ENCODE results near the gene TMEM170B. TPM values are rescaled to one million over a fixed set of nuclear protein-coding genes. Genes with fewer than 3 reads are reported as not detected.

The TMEM170B gene
- total RNA-seq, 1 experiment from 2014 or later: 3.5 TPM

GRCh38 chr6:11563793-11564192 lies 26.2 kb downstream of the TMEM170B start (continued):
- TF ChIP-seq ZSCAN18 (CRISPR knock-in tag; IDR thresholded peaks at IDR 0.05): no peak
- TF ChIP-seq ZNF281 (CRISPR knock-in tag; IDR thresholded peaks at IDR 0.05): no peak
- no peak for TF ChIP-seq FOXP1 (CRISPR knock-in tag; IDR thresholded peaks at IDR 0.05; ENCODE audit: borderline replicate concordance)
- no peak for TF ChIP-seq NR1H2 (CRISPR knock-in tag; IDR thresholded peaks at IDR 0.05)
- TF ChIP-seq SP1 (CRISPR knock-in tag; conservative IDR thresholded peaks at IDR 0.05): no peak
- no peak for TF ChIP-seq ZNF416 (CRISPR knock-in tag; IDR thresholded peaks at IDR 0.05)
- TF ChIP-seq, protein P1, sequence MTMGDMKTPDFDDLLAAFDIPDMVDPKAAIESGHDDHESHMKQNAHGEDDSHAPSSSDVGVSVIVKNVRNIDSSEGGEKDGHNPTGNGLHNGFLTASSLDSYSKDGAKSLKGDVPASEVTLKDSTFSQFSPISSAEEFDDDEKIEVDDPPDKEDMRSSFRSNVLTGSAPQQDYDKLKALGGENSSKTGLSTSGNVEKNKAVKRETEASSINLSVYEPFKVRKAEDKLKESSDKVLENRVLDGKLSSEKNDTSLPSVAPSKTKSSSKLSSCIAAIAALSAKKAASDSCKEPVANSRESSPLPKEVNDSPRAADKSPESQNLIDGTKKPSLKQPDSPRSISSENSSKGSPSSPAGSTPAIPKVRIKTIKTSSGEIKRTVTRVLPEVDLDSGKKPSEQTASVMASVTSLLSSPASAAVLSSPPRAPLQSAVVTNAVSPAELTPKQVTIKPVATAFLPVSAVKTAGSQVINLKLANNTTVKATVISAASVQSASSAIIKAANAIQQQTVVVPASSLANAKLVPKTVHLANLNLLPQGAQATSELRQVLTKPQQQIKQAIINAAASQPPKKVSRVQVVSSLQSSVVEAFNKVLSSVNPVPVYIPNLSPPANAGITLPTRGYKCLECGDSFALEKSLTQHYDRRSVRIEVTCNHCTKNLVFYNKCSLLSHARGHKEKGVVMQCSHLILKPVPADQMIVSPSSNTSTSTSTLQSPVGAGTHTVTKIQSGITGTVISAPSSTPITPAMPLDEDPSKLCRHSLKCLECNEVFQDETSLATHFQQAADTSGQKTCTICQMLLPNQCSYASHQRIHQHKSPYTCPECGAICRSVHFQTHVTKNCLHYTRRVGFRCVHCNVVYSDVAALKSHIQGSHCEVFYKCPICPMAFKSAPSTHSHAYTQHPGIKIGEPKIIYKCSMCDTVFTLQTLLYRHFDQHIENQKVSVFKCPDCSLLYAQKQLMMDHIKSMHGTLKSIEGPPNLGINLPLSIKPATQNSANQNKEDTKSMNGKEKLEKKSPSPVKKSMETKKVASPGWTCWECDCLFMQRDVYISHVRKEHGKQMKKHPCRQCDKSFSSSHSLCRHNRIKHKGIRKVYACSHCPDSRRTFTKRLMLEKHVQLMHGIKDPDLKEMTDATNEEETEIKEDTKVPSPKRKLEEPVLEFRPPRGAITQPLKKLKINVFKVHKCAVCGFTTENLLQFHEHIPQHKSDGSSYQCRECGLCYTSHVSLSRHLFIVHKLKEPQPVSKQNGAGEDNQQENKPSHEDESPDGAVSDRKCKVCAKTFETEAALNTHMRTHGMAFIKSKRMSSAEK (CRISPR knock-in tag; IDR thresholded peaks at IDR 0.05; ENCODE audit: borderline replicate concordance): no peak
- no peak for TF ChIP-seq MAX (CRISPR knock-in tag; IDR thresholded peaks at IDR 0.05)
- TF ChIP-seq MYBL2 (CRISPR knock-in tag; IDR thresholded peaks at IDR 0.05): no peak

DNA sequence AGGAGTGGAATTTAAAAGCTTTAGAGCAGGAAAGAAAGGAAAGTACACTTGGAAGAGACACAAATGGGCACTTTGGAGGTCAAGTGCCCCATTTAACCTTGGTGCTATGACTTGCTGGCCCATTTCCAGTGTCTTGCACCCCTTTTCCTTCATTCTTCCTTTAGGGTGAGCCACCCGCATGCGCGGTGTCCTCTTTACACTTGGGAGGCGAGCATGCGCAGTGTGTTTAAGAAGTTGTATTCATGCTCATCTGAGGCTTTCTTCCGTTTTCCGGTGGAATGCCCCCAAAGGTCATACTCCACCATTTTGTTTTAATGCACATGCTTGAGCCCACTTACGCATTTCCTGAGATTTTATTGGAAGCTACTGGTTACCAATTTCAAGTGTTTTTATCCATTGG lies 29.1 kb downstream of the TMEM170B start:
- no peaks in the 10 kb centered on the region for H3K4me1 Mint-ChIP-seq
- DNase-seq (ENCODE audit: low spot score): no peak
- no peak overlapping the region for H3K4me3 Mint-ChIP-seq
- CTCF ChIA-PET: interaction anchor here (3.2 kb wide), 1 partner anchor 9 kb away, joined by 13 read pairs; no protein-coding TSS in a partner anchor
- no peak for ATAC-seq
- H3K27ac Mint-ChIP-seq: no peak overlapping the region
- POLR2A ChIA-PET: no interaction called here
- no peaks in the 10 kb centered on the region for H3K9me3 Mint-ChIP-seq
- no peaks in the 10 kb centered on the region for H3K27me3 Mint-ChIP-seq (ENCODE audit: low read depth)
- TF ChIP-seq GRHL2 (CRISPR knock-in tag; IDR thresholded peaks at IDR 0.05; ENCODE audit: insufficient replicate concordance, severe bottlenecking): no peak
- no peak for TF ChIP-seq CBFB (CRISPR knock-in tag; IDR thresholded peaks at IDR 0.05; ENCODE audit: low read depth)
- TF ChIP-seq, protein P2, sequence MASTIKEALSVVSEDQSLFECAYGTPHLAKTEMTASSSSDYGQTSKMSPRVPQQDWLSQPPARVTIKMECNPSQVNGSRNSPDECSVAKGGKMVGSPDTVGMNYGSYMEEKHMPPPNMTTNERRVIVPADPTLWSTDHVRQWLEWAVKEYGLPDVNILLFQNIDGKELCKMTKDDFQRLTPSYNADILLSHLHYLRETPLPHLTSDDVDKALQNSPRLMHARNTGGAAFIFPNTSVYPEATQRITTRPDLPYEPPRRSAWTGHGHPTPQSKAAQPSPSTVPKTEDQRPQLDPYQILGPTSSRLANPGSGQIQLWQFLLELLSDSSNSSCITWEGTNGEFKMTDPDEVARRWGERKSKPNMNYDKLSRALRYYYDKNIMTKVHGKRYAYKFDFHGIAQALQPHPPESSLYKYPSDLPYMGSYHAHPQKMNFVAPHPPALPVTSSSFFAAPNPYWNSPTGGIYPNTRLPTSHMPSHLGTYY (CRISPR knock-in tag; IDR thresholded peaks at IDR 0.05): no peak
- no peak for TF ChIP-seq ZNF512 (CRISPR knock-in tag; IDR thresholded peaks at IDR 0.05; ENCODE audit: borderline replicate concordance)
- peaks cover 7% of the 10 kb centered on the region for H3K36me3 Mint-ChIP-seq
